Activated CD8-positive, alpha-beta T cell treated with anti-CD3 and anti-CD28 coated beads for 36 hours (primary cell): ENCODE data around the gene FAM200A. TPM values are rescaled to one million over a fixed set of nuclear protein-coding genes. Genes with fewer than 3 reads are reported as not detected.

Source experiments
- ATAC-seq: fragments of 200-7000 bp; cut with Tn5 transposase; one replicate; pipeline ENCODE4 v1.10.0; 2021; ENCODE audit warnings: mild to moderate bottlenecking, moderate library complexity
- CTCF ChIA-PET: fragments of 350-600 bp; sonication (Branson Sonifier 250); formaldehyde crosslinking; loops from one replicate; lab custom pipeline; 2021; ENCODE audit warnings: antibody characterized with exemption; lab: Charles Lee
- POLR2A ChIA-PET: fragments of 350-600 bp; sonication (Branson Sonifier 250); formaldehyde crosslinking; loops from one replicate; lab custom pipeline; 2021; ENCODE audit warnings: antibody characterized with exemption; lab: Charles Lee
- DNase-seq: peaks from one replicate; pipeline ENCODE4 v3.0.0-alpha.2; 2020
- H3K27ac Mint-ChIP-seq: one replicate; pipeline ENCODE4 v1.8.0; 2021; ENCODE audit warnings: mild to moderate bottlenecking, mixed read lengths
- H3K27me3 Mint-ChIP-seq: one replicate; pipeline ENCODE4 v1.8.0; 2021; ENCODE audit warnings: mixed read lengths
- H3K36me3 Mint-ChIP-seq: one replicate; pipeline ENCODE4 v1.8.0; 2021; ENCODE audit warnings: low read depth, mixed read lengths
- H3K4me1 Mint-ChIP-seq: one replicate; pipeline ENCODE4 v1.8.0; 2021; ENCODE audit warnings: low read depth, mixed read lengths
- H3K4me3 Mint-ChIP-seq: one replicate; pipeline ENCODE4 v1.8.0; 2021; ENCODE audit warnings: mild to moderate bottlenecking, moderate library complexity, mixed read lengths
- H3K9me3 Mint-ChIP-seq: one replicate; pipeline ENCODE4 v1.8.0; 2021; ENCODE audit warnings: mixed read lengths
- CTCF ChIP-seq: fragments of 200-600 bp; IDR thresholded peaks from one replicate; pipeline ENCODE4 v1.8.0; 2022; ENCODE audit warnings: antibody characterized with exemption, mild to moderate bottlenecking
- intact Hi-C: fragments of 100-400 bp; cut with micrococcal nuclease; formaldehyde crosslinking; loops from one replicate; pipeline ENCODE4 v1.10.0; 2022
- total RNA-seq, 2 experiments: library from RNA; stranded (reverse); gene quantifications; one replicate each; pipeline ENCODE4 v1.2.3, GENCODE V29; 2021

The FAM200A gene
- total RNA-seq, 2 experiments from 2014 or later, result 4.8 to 4.9 TPM

GRCh38 chr7:99499721-99500636, 51.9 kb downstream of the FAM200A start, which contains the start of gene ZNF394:
Gene ZNF394 (minus strand): TSS chr7:99500281. CDS start chr7:99500093, 188 bp downstream.
- DNase-seq (peak; percentile 95), ATAC-seq (peak; percentile 37)
- Mint-ChIP-seq H3K4me1 (peaks cover 24% of the 10 kb centered on the region), H3K27me3 (no peaks in the 10 kb centered on the region), H3K4me3 (peak within 1 kb of the TSS; percentile 99), H3K27ac (peak within 1 kb of the TSS; percentile 99), H3K36me3 (peaks cover 38% of the 10 kb centered on the region), H3K9me3 (peaks cover 3% of the 10 kb centered on the region)
- POLR2A ChIA-PET, result interaction anchor here (0.6 to 3.1 kb wide), 17 partner anchors 10 to 131 kb away, joined by 3 to 20 read pairs (median 3); partner anchors contain the start of genes ATP5MF, ZNF655 and ZNF789
- CTCF ChIA-PET, result interaction anchor here (1.2 to 1.5 kb wide), 4 partner anchors 35 to 81 kb away, joined by 3 to 4 read pairs (median 4); partner anchors contain the start of gene FAM200A
- intact Hi-C loops, result loop anchor here (2.0 to 10.0 kb wide), 2 partner anchors 27 to 55 kb away; partner anchors contain the start of genes FAM200A, ZNF655 and ZNF789
- peak; percentile 13 for TF ChIP-seq CTCF

- Mint-ChIP-seq H3K9me3 (peaks cover 5% of the 10 kb centered on the region), H3K4me1 (peaks cover 24% of the 10 kb centered on the region), H3K4me3 (peak overlapping the region; percentile 99), H3K36me3 (peaks cover 44% of the 10 kb centered on the region), H3K27ac (peak overlapping the region; percentile 99), H3K27me3 (no peaks in the 10 kb centered on the region)
- DNase-seq (no peak), ATAC-seq (peak; percentile 32)
- intact Hi-C loops, result no loop called here
- ChIA-PET POLR2A (interaction anchor here (0.5 to 3.1 kb wide), 13 partner anchors 10 to 131 kb away, joined by 3 to 20 read pairs (median 4); partner anchors contain the start of genes ATP5MF, ZNF655 and ZNF789), CTCF (interaction anchor here (1.3 to 1.5 kb wide), 2 partner anchors 34 to 81 kb away, joined by 3 to 4 read pairs; no protein-coding TSS in a partner anchor)
- no peak for TF ChIP-seq CTCF
Measured at GRCh38 chr7:99499371-99499720, 52.6 kb downstream of the FAM200A start.

DNA sequence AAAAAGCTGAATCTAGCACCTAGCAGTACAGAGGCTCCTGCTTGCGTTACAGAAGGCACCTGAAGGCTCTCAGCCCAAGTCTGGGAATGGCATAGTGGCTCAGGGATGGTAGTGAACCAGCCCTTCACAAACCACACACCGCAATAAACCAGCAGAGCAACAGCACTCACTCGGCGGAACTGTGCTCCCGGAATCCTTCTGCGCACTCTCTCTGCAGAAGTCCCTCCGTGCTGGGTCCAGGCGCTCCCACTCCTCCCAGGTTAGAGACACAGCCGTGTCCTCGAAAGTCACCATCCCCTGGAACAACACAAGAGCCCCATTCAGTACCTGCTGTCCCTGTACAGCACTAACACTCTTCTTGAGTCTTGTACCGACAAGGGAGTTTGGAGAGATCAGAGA, 53.4 kb downstream of the FAM200A start:
- ChIA-PET CTCF (interaction anchor here (0.8 to 0.9 kb wide), 2 partner anchors 9 kb away, joined by 3 read pairs; no protein-coding TSS in a partner anchor), POLR2A (interaction anchor here (0.5 to 1.4 kb wide), 2 partner anchors 24 to 61 kb away, joined by 3 to 4 read pairs; no protein-coding TSS in a partner anchor)
- intact Hi-C loops, result no loop called here
- Mint-ChIP-seq H3K9me3 (peaks cover 13% of the 10 kb centered on the region), H3K4me3 (peak overlapping the region; percentile 99), H3K36me3 (peaks cover 52% of the 10 kb centered on the region), H3K27ac (peak overlapping the region; percentile 99), H3K4me1 (peaks cover 24% of the 10 kb centered on the region), H3K27me3 (no peaks in the 10 kb centered on the region)
- DNase-seq (no peak), ATAC-seq (no peak)
- no peak for TF ChIP-seq CTCF

DNA sequence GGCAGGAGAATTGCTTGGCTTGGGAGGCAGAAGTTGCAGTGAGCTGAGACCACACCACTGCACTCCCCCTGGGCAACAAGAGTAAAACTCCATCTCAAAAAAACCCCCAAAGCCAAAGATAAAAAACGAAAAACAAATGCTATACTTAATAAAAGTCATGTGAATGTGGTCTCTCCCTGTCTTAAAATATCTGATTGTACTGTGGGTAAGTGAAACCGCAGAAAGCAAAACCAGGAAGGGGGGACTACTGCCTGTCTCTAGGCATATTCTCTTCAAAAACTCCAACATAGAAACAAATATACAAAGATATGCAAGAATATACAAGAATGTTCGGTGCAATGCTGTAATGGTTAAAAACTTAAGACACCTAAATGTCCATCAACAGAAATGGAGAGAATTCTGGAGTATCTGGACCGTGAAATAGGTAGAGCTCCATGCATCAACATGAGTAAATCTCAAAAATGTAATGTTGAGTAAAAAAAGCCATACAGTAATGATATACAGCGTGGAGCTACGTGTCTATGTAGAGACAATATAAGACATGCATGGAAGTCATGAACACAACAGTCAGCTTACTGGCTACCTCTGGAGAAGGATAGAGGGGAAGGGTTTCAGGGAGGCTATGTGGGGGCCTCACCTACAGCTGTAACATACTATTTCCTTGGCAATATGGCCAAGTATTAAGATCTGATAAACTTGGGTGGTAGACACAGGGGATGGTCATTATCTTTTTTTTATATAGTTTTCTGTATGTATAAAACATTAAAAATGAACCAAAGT, 54.0 kb downstream of the FAM200A start:
- DNase-seq (no peak), ATAC-seq (no peak)
- ChIA-PET CTCF (interaction anchor here (0.8 to 0.9 kb wide), 2 partner anchors 8 to 10 kb away, joined by 3 read pairs; no protein-coding TSS in a partner anchor), POLR2A (interaction anchor here (1.2 to 1.4 kb wide), 2 partner anchors 25 to 61 kb away, joined by 3 to 4 read pairs; partner anchors contain the start of gene ZNF789)
- intact Hi-C loops, result no loop called here
- Mint-ChIP-seq H3K36me3 (peaks cover 58% of the 10 kb centered on the region), H3K9me3 (peaks cover 16% of the 10 kb centered on the region), H3K4me1 (peaks cover 21% of the 10 kb centered on the region), H3K27ac (peak overlapping the region; percentile 73), H3K4me3 (peak overlapping the region; percentile 99), H3K27me3 (no peaks in the 10 kb centered on the region)
- TF ChIP-seq CTCF, result no peak

Other genes starting within 250 kb of the FAM200A start
- gene ARPC1A, start 226.2 kb downstream of the FAM200A start, total RNA-seq, result 10 to 100 TPM; 45.4 to 45.8 TPM
- gene ARPC1B, start 177.4 kb downstream of the FAM200A start, total RNA-seq, result 100 to 1,000 TPM; 304 to 307 TPM
- gene PDAP1, start 143.5 kb downstream of the FAM200A start, total RNA-seq, result 100 to 1,000 TPM; 160 TPM
- 100 to 1,000 TPM; 118 to 124 TPM for gene BUD31, start 143.1 kb downstream of the FAM200A start, total RNA-seq
- gene PTCD1, start 113.3 kb downstream of the FAM200A start, total RNA-seq, result 1 to 10 TPM; 7.2 to 8.2 TPM
- gene CPSF4, start 113.2 kb downstream of the FAM200A start, total RNA-seq, result 10 to 100 TPM; 62.3 to 64.6 TPM
- gene ATP5MF, start 85.9 kb downstream of the FAM200A start, total RNA-seq, result 100 to 1,000 TPM; 416 to 417 TPM
- 10 to 100 TPM; 18.8 to 19.1 TPM for gene ZNF789, start 79.2 kb downstream of the FAM200A start, total RNA-seq
- gene ZNF394, start 51.8 kb downstream of the FAM200A start, total RNA-seq, result 10 to 100 TPM; 25.9 to 28.0 TPM
- gene ZKSCAN5, start 47.5 kb downstream of the FAM200A start, total RNA-seq, result 1 to 10 TPM; 7.6 to 7.9 TPM
- 10 to 100 TPM; 63.0 to 65.2 TPM for gene ZNF655, start 6.5 kb upstream of the FAM200A start, total RNA-seq
- 1 to 10 TPM in 1 of 2 experiments, under 1 TPM in 1; 0.92 to 2.2 TPM for gene TMEM225B, start 46.2 kb upstream of the FAM200A start, total RNA-seq
- gene ZSCAN25, start 64.8 kb upstream of the FAM200A start, total RNA-seq, result 10 to 100 TPM; 31.8 to 35.8 TPM
- not detected for gene CYP3A5, start 127.9 kb upstream of the FAM200A start, total RNA-seq
- not detected for gene CYP3A7, start 183.1 kb upstream of the FAM200A start, total RNA-seq
- not detected for gene CYP3A4, start 232.1 kb upstream of the FAM200A start, total RNA-seq